ENCODE results near the gene FLT3. TPM values are rescaled to one million over a fixed set of nuclear protein-coding genes. Genes with fewer than 3 reads are reported as not detected.

The FLT3 gene
- total and polyA plus RNA-seq, 10 of the 15 experiments (the other 5 are each of a cell fraction or from before 2014, with no cell fraction given), result 0.04 to 0.19 (median 0.11) TPM; not detected in 1

DNA sequence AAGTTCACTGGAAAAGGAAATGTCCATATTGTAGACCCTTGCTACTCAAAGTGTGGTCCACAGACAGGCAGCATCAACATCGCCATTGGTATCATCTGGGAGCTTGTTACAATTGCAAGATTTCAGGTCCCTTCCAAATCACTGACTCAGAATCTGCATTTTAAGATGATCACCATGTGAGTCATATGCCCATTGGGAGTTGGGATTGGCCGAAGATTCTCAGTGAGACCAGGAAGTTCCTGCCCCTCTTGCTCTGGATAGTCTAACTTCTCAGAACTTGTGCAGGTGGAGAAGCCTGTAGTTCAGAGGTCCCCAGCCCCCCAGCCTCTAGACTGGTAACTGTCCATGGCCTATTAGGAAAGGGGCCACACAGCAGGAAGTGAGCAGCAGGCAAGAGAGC lies 63.0 kb downstream of the FLT3 start (continued):
- TF ChIP-seq, protein P1, sequence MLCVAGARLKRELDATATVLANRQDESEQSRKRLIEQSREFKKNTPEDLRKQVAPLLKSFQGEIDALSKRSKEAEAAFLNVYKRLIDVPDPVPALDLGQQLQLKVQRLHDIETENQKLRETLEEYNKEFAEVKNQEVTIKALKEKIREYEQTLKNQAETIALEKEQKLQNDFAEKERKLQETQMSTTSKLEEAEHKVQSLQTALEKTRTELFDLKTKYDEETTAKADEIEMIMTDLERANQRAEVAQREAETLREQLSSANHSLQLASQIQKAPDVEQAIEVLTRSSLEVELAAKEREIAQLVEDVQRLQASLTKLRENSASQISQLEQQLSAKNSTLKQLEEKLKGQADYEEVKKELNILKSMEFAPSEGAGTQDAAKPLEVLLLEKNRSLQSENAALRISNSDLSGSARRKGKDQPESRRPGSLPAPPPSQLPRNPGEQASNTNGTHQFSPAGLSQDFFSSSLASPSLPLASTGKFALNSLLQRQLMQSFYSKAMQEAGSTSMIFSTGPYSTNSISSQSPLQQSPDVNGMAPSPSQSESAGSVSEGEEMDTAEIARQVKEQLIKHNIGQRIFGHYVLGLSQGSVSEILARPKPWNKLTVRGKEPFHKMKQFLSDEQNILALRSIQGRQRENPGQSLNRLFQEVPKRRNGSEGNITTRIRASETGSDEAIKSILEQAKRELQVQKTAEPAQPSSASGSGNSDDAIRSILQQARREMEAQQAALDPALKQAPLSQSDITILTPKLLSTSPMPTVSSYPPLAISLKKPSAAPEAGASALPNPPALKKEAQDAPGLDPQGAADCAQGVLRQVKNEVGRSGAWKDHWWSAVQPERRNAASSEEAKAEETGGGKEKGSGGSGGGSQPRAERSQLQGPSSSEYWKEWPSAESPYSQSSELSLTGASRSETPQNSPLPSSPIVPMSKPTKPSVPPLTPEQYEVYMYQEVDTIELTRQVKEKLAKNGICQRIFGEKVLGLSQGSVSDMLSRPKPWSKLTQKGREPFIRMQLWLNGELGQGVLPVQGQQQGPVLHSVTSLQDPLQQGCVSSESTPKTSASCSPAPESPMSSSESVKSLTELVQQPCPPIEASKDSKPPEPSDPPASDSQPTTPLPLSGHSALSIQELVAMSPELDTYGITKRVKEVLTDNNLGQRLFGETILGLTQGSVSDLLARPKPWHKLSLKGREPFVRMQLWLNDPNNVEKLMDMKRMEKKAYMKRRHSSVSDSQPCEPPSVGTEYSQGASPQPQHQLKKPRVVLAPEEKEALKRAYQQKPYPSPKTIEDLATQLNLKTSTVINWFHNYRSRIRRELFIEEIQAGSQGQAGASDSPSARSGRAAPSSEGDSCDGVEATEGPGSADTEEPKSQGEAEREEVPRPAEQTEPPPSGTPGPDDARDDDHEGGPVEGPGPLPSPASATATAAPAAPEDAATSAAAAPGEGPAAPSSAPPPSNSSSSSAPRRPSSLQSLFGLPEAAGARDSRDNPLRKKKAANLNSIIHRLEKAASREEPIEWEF (IDR thresholded peaks at IDR 0.05; ENCODE audit: insufficient replicate concordance, low read depth, low read length), result no peak
- no peak for TF ChIP-seq TCF3 (IDR thresholded peaks at IDR 0.05; ENCODE audit: borderline replicate concordance, insufficient read depth, low read depth, low read length)
- TF ChIP-seq CHD2 (IDR thresholded peaks at IDR 0.05; ENCODE audit: borderline replicate concordance, low read depth, low read length), result no peak
- TF ChIP-seq ZBED1 (IDR thresholded peaks at IDR 0.05; ENCODE audit: borderline replicate concordance), result no peak
- TF ChIP-seq, protein P2, sequence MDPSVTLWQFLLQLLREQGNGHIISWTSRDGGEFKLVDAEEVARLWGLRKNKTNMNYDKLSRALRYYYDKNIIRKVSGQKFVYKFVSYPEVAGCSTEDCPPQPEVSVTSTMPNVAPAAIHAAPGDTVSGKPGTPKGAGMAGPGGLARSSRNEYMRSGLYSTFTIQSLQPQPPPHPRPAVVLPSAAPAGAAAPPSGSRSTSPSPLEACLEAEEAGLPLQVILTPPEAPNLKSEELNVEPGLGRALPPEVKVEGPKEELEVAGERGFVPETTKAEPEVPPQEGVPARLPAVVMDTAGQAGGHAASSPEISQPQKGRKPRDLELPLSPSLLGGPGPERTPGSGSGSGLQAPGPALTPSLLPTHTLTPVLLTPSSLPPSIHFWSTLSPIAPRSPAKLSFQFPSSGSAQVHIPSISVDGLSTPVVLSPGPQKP (IDR thresholded peaks at IDR 0.05; ENCODE audit: low read depth, low read length), result no peak
- TF ChIP-seq NR2C2 (IDR thresholded peaks at IDR 0.05; ENCODE audit: borderline replicate concordance, control insufficient read depth, insufficient read length, low read depth), result no peak
- TF ChIP-seq YY1 (IDR thresholded peaks at IDR 0.05; ENCODE audit: low read depth, low read length), result no peak
